Activated T-helper 17 cell treated with anti-CD3 and anti-CD28 coated beads, Interleukin-2, amount 50 U/mL, for 72 hours (primary cell): ENCODE data around the gene SLCO3A1. TPM values are rescaled to one million over a fixed set of nuclear protein-coding genes. Genes with fewer than 3 reads are reported as not detected.
"Not testable (repeated sequence)": the region's sequence is repeated elsewhere in the genome, so short reads cannot be mapped to it uniquely, and the experiment has no call there.

Experiments used
- ATAC-seq: fragments of 150-1000 bp; cut with Tn5 transposase; replicated peaks from 2 replicates; pipeline ENCODE4 v1.10.0; 2021; ENCODE audit warnings: mild to moderate bottlenecking, moderate library complexity
- H3K27ac Mint-ChIP-seq: one replicate; pipeline ENCODE4 v1.8.0; 2022; ENCODE audit warnings: mixed read lengths
- H3K27me3 Mint-ChIP-seq: one replicate; pipeline ENCODE4 v1.8.0; 2022; ENCODE audit warnings: mixed read lengths
- H3K36me3 Mint-ChIP-seq: one replicate; pipeline ENCODE4 v1.8.0; 2022; ENCODE audit warnings: low read depth, mild to moderate bottlenecking, mixed read lengths
- H3K4me1 Mint-ChIP-seq: one replicate; pipeline ENCODE4 v1.8.0; 2022; ENCODE audit warnings: mixed read lengths
- H3K4me3 Mint-ChIP-seq: one replicate; pipeline ENCODE4 v1.8.0; 2022; ENCODE audit warnings: mild to moderate bottlenecking, mixed read lengths
- H3K9me3 Mint-ChIP-seq: one replicate; pipeline ENCODE4 v1.8.0; 2022; ENCODE audit warnings: mixed read lengths
- total RNA-seq, 2 donors: library from RNA; stranded (reverse); gene quantifications; one replicate each; pipeline ENCODE4 v1.2.3, GENCODE V29; 2022

Gene SLCO3A1
- total RNA-seq, 2 donors from 2014 or later: 7.0 to 11.0 TPM

DNA sequence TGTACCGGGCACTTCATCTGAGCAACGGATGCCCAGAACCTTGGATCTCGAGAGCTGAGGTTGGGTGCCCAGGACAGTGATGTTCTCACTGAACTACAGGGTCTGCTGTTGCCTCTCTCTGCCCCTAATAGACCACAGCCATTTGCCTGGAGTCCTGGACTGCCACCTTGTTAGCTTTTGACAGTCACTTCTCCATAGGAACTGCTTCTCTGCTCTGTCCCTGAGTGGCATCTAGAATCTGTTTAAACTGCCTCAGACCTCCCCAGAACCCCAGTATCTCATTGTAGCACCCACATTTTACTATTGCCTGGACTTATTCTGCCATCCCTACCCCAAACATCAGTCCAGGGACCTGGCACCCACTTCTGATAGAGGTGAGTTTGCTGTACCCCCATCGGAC, 194.4 kb downstream of the SLCO3A1 start:
- Mint-ChIP-seq H3K27me3 (no peaks in the 10 kb centered on the region), H3K4me1 (peaks cover 32% of the 10 kb centered on the region), H3K27ac (no peak overlapping the region), H3K4me3 (no peak overlapping the region), H3K36me3 (no peaks in the 10 kb centered on the region), H3K9me3 (no peaks in the 10 kb centered on the region)
- peak; percentile 7 for ATAC-seq

GRCh38 chr15:92048739-92049138, 195.2 kb downstream of the SLCO3A1 start:
- Mint-ChIP-seq H3K4me3 (no peak overlapping the region), H3K27ac (no peak overlapping the region), H3K27me3 (no peaks in the 10 kb centered on the region)

GRCh38 chr15:92049290-92049989, 195.9 kb downstream of the SLCO3A1 start:
- H3K36me3 Mint-ChIP-seq: no peaks in the 10 kb centered on the region
- H3K9me3 Mint-ChIP-seq: no peaks in the 10 kb centered on the region
- no peak for ATAC-seq
- no peaks in the 10 kb centered on the region for H3K27me3 Mint-ChIP-seq
- no peak overlapping the region for H3K4me3 Mint-ChIP-seq
- H3K27ac Mint-ChIP-seq: no peak overlapping the region
- peaks cover 20% of the 10 kb centered on the region for H3K4me1 Mint-ChIP-seq

More at GRCh38 chr15:92048739-92049138, 195.2 kb downstream of the SLCO3A1 start:
- peak; percentile 39 for ATAC-seq
- Mint-ChIP-seq H3K9me3 (no peaks in the 10 kb centered on the region), H3K4me1 (peaks cover 27% of the 10 kb centered on the region), H3K36me3 (no peaks in the 10 kb centered on the region)

- H3K36me3 Mint-ChIP-seq: no peaks in the 10 kb centered on the region
- no peak overlapping the region for H3K4me3 Mint-ChIP-seq
- H3K4me1 Mint-ChIP-seq: peaks cover 15% of the 10 kb centered on the region
- H3K9me3 Mint-ChIP-seq: no peaks in the 10 kb centered on the region
- no peaks in the 10 kb centered on the region for H3K27me3 Mint-ChIP-seq
- no peak for ATAC-seq
- peak overlapping the region; percentile 2 for H3K27ac Mint-ChIP-seq
Measured at GRCh38 chr15:92050220-92050898, 196.9 kb downstream of the SLCO3A1 start.

GRCh38 chr15:92051716-92052115, 198.2 kb downstream of the SLCO3A1 start:
- ATAC-seq: no peak
- Mint-ChIP-seq H3K27me3 (no peaks in the 10 kb centered on the region), H3K4me3 (no peak overlapping the region), H3K27ac (no peak overlapping the region), H3K9me3 (no peaks in the 10 kb centered on the region), H3K4me1 (peaks cover 20% of the 10 kb centered on the region), H3K36me3 (no peaks in the 10 kb centered on the region)

GRCh38 chr15:92053753-92054316, 200.3 kb downstream of the SLCO3A1 start:
- H3K27ac Mint-ChIP-seq: no peak overlapping the region
- H3K4me3 Mint-ChIP-seq: no peak overlapping the region
- H3K27me3 Mint-ChIP-seq: no peaks in the 10 kb centered on the region
- no peak for ATAC-seq
- H3K4me1 Mint-ChIP-seq: peaks cover 16% of the 10 kb centered on the region
- no peaks in the 10 kb centered on the region for H3K36me3 Mint-ChIP-seq
- H3K9me3 Mint-ChIP-seq: no peaks in the 10 kb centered on the region

- H3K9me3 Mint-ChIP-seq: no peaks in the 10 kb centered on the region
- peaks cover 5% of the 10 kb centered on the region for H3K4me1 Mint-ChIP-seq
- no peaks in the 10 kb centered on the region for H3K36me3 Mint-ChIP-seq
- no peak overlapping the region for H3K27ac Mint-ChIP-seq
- no peaks in the 10 kb centered on the region for H3K27me3 Mint-ChIP-seq
- ATAC-seq: no peak
- no peak overlapping the region for H3K4me3 Mint-ChIP-seq
Measured at GRCh38 chr15:92056875-92057274, 203.4 kb downstream of the SLCO3A1 start.

- Mint-ChIP-seq H3K9me3 (peaks cover under 1% of the 10 kb centered on the region), H3K36me3 (no peaks in the 10 kb centered on the region), H3K4me1 (peaks cover 10% of the 10 kb centered on the region), H3K4me3 (no peak overlapping the region), H3K27ac (no peak overlapping the region), H3K27me3 (no peaks in the 10 kb centered on the region)
- ATAC-seq: no peak
Measured at GRCh38 chr15:92059036-92059970, 205.8 kb downstream of the SLCO3A1 start.

GRCh38 chr15:92059971-92060311, 206.4 kb downstream of the SLCO3A1 start:
- not testable (repeated sequence) for ATAC-seq, H3K27ac Mint-ChIP-seq, H3K9me3 Mint-ChIP-seq, H3K36me3 Mint-ChIP-seq, H3K27me3 Mint-ChIP-seq, H3K4me3 Mint-ChIP-seq
- peaks cover 10% of the 10 kb centered on the region for H3K4me1 Mint-ChIP-seq

DNA sequence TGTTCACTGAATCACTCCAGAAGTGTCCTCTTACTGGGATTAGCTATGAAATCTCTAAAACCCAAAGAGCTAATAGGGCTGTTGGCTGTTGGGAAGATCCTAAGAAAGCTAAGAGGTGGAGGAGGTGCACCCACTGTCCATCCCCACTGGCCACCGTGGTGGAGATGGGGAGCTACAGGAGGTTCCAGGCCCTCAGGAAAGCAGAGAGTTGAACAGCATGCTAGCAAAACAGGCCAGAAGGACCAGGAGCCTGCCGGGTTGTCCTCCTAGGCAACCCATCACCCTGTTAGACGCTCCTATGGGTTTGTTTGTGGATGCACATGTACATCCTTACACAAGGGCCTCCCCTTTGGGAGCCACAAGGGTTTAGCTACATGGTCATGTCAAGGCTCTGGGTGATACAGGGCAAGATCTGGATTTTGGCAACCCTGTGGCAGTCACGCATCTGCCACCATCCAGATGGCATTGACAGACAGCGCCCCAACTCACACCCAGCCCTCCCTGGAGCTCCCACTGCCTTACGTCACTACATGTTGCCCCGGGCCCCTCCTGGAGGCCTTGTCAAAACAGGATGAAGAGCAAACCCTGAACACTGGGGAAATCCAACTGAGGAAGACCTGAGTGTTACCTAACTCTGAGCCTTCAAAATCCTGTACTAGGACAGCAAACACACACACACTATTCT, 208.1 kb downstream of the SLCO3A1 start:
- Mint-ChIP-seq H3K36me3 (no peaks in the 10 kb centered on the region), H3K9me3 (peaks cover 4% of the 10 kb centered on the region), H3K4me3 (no peak overlapping the region), H3K27ac (peak overlapping the region; percentile 25), H3K4me1 (peaks cover 6% of the 10 kb centered on the region), H3K27me3 (no peaks in the 10 kb centered on the region)
- no peak for ATAC-seq

DNA sequence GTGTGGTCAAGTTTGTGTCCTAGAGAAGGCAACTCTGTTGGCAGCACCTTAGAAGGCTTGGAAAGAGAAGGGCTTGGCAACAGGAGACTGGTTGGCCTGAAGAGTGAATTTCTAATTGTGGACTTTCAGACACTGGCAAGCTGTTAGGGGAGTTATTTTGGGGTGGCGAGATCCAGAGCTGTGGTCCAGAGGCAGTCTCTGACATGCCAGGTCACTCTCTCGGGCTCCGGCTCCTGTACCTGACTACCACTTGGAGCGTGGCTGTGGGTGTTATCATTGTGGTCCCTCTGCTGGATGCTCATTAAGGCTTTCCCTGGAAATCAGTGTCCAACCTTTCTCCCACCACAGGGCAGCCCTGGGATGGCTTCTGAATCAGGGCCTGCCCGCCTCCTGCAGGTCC, 209.0 kb downstream of the SLCO3A1 start:
- Mint-ChIP-seq H3K36me3 (no peaks in the 10 kb centered on the region), H3K4me1 (peaks cover 8% of the 10 kb centered on the region), H3K27ac (peak overlapping the region; percentile 6), H3K9me3 (peaks cover 4% of the 10 kb centered on the region), H3K27me3 (no peaks in the 10 kb centered on the region), H3K4me3 (no peak overlapping the region)
- ATAC-seq: no peak

DNA sequence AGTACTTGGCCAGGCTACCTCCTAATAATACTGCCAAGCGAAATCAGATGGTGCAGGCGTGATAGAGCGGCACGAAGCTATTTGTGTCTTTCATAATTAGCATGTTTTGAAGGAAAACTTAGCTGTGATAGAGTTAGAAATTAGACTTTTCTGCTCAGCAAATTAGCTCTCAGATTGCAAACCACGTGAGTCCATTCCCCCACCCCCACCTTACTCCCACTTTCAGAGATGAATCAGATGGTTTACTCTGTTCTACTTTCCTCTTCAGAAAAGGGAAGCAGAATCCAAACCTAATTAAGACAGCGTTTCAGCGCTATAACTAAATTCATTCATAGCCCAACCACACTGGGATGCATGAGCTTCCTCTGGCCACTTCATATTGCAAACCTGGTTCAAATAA, 214.6 kb downstream of the SLCO3A1 start:
- peak; percentile 38 for ATAC-seq
- H3K4me1 Mint-ChIP-seq: peaks cover 37% of the 10 kb centered on the region
- H3K36me3 Mint-ChIP-seq: no peaks in the 10 kb centered on the region
- H3K27ac Mint-ChIP-seq: no peak overlapping the region
- peaks cover 4% of the 10 kb centered on the region for H3K9me3 Mint-ChIP-seq
- peak overlapping the region; percentile 50 for H3K4me3 Mint-ChIP-seq
- H3K27me3 Mint-ChIP-seq: no peaks in the 10 kb centered on the region

- peaks cover 42% of the 10 kb centered on the region for H3K4me1 Mint-ChIP-seq
- peak; percentile 94 for ATAC-seq
- peak overlapping the region; percentile 88 for H3K27ac Mint-ChIP-seq
- H3K4me3 Mint-ChIP-seq: peak overlapping the region; percentile 85
- no peaks in the 10 kb centered on the region for H3K27me3 Mint-ChIP-seq
- peaks cover under 1% of the 10 kb centered on the region for H3K9me3 Mint-ChIP-seq
- no peaks in the 10 kb centered on the region for H3K36me3 Mint-ChIP-seq
Measured at GRCh38 chr15:92069308-92070250, 216.1 kb downstream of the SLCO3A1 start.
